Purkinje cell (primary cell): ENCODE results near the gene METTL3. TPM values are rescaled to one million over a fixed set of nuclear protein-coding genes. Genes with fewer than 3 reads are reported as not detected.

Source experiments
- polyA plus RNA-seq: library from polyadenylated mRNA; unstranded; fragments of >200 nt; fragmentation: Nextera tagmentation; gene quantifications from 2 replicates; pipeline ENCODE4 v1.2.1, GENCODE V29; 2014

METTL3 gene
- polyA plus RNA-seq: 30.6 and 32.1 TPM in 2 replicates

GRCh38 chr14:21510735-21511657 lies at the start of gene METTL3:
METTL3 (minus strand) TSS chr14:21511340; CDS start chr14:21511223, 117 bp downstream.

GRCh38 chr14:21525962-21526671 lies 15.0 kb upstream of the METTL3 start, which contains the start of gene SALL2:
SALL2 (minus strand) TSS chr14:21526346; CDS start chr14:21526127, 219 bp downstream.

GRCh38 chr14:21476925-21477681 lies 34.0 kb downstream of the METTL3 start, which contains the start of the genes RAB2B and TOX4:
RAB2B (minus strand) TSS chr14:21476959; CDS start chr14:21476872, 87 bp downstream.
TOX4 (plus strand) TSS chr14:21477195; CDS start chr14:21477279, 84 bp downstream.

GRCh38 chr14:21455912-21456667 lies 55.0 kb downstream of the METTL3 start, which contains the start of gene CHD8:
CHD8 (minus strand) TSS chr14:21456123; CDS start chr14:21431643, 24,480 bp downstream.

Other genes with a start within 250 kb of the METTL3 start
- 281 and 301 TPM in 2 replicates for gene HNRNPC, start 241.9 kb downstream of the METTL3 start, polyA plus RNA-seq
- 0.74 and 6.9 TPM in 2 replicates for gene RPGRIP1, start 231.3 kb downstream of the METTL3 start, polyA plus RNA-seq
- gene SUPT16H, start 127.3 kb downstream of the METTL3 start, polyA plus RNA-seq: 64.5 and 120 TPM in 2 replicates
- gene CHD8, start 55.2 kb downstream of the METTL3 start, polyA plus RNA-seq: 31.3 and 38.8 TPM in 2 replicates
- gene RAB2B, start 34.4 kb downstream of the METTL3 start, polyA plus RNA-seq: 19.2 and 34.4 TPM in 2 replicates
- 54.3 and 82.3 TPM in 2 replicates for gene TOX4, start 34.1 kb downstream of the METTL3 start, polyA plus RNA-seq
- 43.9 and 64.4 TPM in 2 replicates for gene SALL2, start 15.0 kb upstream of the METTL3 start, polyA plus RNA-seq
- gene OR10G3, start 68.7 kb upstream of the METTL3 start, polyA plus RNA-seq: not detected in 2 replicates
- not detected in 2 replicates for gene OR10G2, start 123.6 kb upstream of the METTL3 start, polyA plus RNA-seq
- not detected in 2 replicates for gene OR4E2, start 142.5 kb upstream of the METTL3 start, polyA plus RNA-seq
- not detected in 2 replicates for gene OR4E1, start 162.5 kb upstream of the METTL3 start, polyA plus RNA-seq